D721Med (cell line): ENCODE measurements around the gene PRKD2.

Source experiments
- DNase-seq: peaks from one replicate; pipeline ENCODE4 v3.0.0; 2011; ENCODE audit warnings: low spot score; ENCODE audit not compliant: insufficient read length
- FAIRE-seq: peaks from 2 replicates; lab custom pipeline; 2011; peaks lifted over from hg19 to GRCh38; lab: Jason Lieb, UNC
- CTCF ChIP-seq: IDR thresholded peaks from 2 replicates; pipeline ENCODE4 v1.5.1; 2012; ENCODE audit warnings: mild to moderate bottlenecking, control low read depth; ENCODE audit not compliant: insufficient read depth; ENCODE audit errors: missing control alignments

PRKD2 gene

GRCh38 chr19:46719629-46720502 is 3.0 kb upstream of the PRKD2 start:
- no peak for FAIRE-seq
- no peak for DNase-seq
- TF ChIP-seq CTCF, result no peak

GRCh38 chr19:46718934-46719622 is 2.2 kb upstream of the PRKD2 start:
- FAIRE-seq (no peak), DNase-seq (no peak)
- TF ChIP-seq CTCF, result no peak

- FAIRE-seq (no peak), DNase-seq (no peak)
These were observed 1.4 kb upstream of the PRKD2 start for GRCh38 chr19:46718157-46718933.

GRCh38 chr19:46717716-46718143 is 816 bp upstream of the PRKD2 start:
- FAIRE-seq (no peak), DNase-seq (no peak)
- no peak for TF ChIP-seq CTCF

More at GRCh38 chr19:46718157-46718933, 1.4 kb upstream of the PRKD2 start:
- no peak for TF ChIP-seq CTCF

GRCh38 chr19:46716672-46717033 is 261 bp downstream of the PRKD2 start:
- DNase-seq (no peak), FAIRE-seq (no peak)
- TF ChIP-seq CTCF, result no peak

GRCh38 chr19:46715975-46716671 is 791 bp downstream of the PRKD2 start:
- FAIRE-seq (no peak), DNase-seq (no peak)
- no peak for TF ChIP-seq CTCF
